Forelimb muscle (tissue), 1 donor: ENCODE results near the gene FRYL. TPM values are rescaled to one million over a fixed set of nuclear protein-coding genes. Genes with fewer than 3 reads are reported as not detected.
"Not testable (repeated sequence)": the region's sequence is repeated elsewhere in the genome, so short reads cannot be mapped to it uniquely, and the experiment has no call there.

Experiments used
- DNase-seq: peaks from one replicate; pipeline ENCODE4 v3.0.0-alpha.2; 2013; ENCODE audit warnings: low read depth
- polyA plus RNA-seq: library from polyadenylated mRNA; unstranded; fragments of 120-200 nt; gene quantifications from one replicate; pipeline ENCODE4 v1.2.1, GENCODE V29; 2013; ENCODE audit not compliant: insufficient read length

FRYL gene
- polyA plus RNA-seq, 1 donor, result 24.8 TPM

- no peak for DNase-seq
Measured at GRCh38 chr4:48661391-48661790, 118.7 kb downstream of the FRYL start.

DNA sequence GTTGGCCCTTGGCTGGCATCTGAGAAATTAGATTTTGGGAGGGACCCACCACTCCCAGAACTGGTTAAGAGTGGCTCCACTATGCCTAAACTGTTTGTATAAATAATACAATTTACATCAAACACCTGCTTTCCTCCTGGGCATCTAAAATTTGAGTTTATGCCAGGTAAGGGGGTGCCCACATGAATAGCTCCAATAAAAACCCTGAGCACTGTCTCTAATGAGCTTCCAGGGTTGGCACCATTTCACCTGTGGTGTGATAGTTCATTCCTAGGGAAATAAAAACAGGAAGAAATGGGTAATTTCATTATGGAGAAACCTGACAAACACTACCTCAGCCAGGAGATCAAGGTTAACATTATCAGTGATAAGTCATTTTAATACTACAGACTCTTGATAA is 119.7 kb downstream of the FRYL start:
- no peak for DNase-seq

DNA sequence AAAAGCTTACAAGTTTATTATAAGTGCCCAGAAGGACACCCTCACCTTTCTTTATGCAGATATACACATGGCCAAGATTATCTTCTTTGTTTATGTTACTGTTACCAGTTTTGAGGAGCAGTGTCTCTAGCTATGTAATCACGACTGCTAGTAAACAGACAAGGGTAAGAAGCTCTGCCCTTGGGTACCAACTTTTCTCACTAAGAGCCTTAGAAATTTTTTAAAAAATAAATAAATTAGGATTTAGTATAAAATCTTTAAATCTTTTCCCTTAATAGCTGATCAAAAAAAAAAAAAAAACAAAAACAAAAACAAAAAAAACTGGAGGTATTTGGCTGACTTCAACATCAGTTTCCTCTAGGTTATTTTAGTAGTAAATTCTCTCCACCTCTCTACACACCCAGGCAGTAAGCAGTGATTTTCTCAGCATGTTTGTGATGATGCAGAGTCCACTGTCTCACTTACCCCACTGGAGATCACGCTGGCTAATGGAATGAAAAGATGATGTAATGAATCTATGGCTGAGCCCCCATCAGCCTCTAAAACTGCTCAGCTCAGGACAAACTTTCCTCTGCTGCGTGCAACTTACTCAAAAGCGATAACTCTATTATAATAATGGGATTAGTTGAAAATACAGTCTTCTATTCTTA is 125.9 kb downstream of the FRYL start:
- no peak for DNase-seq

DNA sequence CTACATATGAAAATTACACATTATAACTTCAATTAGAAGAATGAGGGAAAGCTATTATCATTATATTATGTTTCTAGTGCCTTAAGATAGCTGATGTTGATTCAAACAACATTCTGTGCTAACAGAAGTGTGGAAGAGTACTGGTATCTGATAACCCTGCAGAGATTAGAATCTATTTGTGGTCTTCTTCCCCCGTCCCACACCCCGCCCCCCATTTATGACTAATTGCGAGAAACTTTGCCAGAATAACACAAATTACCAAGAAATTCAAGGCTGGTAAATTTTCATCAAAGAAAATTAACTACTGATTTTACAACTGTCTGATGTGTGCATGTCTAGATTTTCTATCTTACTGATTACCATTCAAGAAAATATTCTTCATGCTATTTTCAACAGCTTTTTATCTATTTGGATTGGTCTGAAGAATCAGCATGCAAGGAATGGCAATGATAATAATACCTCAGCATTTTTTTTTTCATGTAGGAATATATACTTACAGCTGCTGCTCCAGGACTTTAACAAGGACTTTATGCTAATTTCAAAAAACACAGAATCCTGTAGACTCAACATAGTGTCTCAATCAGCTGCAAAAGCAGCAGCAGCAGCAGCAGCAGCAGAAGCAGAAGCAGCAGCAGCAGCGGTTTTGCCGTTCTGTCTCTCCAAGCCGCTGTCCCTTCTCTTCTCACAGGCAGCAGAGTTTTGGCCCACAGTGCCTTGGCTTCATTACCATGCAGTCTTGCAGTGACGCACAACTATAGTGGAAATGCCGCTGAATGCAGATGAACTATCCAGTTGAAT is 126.7 kb downstream of the FRYL start:
- DNase-seq, result peak; percentile 46

GRCh38 chr4:48651914-48652313 is 128.2 kb downstream of the FRYL start:
- DNase-seq, result no peak

GRCh38 chr4:48649505-48649904 is 130.6 kb downstream of the FRYL start:
- no peak for DNase-seq

GRCh38 chr4:48645225-48645794 is 134.8 kb downstream of the FRYL start:
- no peak for DNase-seq

DNA sequence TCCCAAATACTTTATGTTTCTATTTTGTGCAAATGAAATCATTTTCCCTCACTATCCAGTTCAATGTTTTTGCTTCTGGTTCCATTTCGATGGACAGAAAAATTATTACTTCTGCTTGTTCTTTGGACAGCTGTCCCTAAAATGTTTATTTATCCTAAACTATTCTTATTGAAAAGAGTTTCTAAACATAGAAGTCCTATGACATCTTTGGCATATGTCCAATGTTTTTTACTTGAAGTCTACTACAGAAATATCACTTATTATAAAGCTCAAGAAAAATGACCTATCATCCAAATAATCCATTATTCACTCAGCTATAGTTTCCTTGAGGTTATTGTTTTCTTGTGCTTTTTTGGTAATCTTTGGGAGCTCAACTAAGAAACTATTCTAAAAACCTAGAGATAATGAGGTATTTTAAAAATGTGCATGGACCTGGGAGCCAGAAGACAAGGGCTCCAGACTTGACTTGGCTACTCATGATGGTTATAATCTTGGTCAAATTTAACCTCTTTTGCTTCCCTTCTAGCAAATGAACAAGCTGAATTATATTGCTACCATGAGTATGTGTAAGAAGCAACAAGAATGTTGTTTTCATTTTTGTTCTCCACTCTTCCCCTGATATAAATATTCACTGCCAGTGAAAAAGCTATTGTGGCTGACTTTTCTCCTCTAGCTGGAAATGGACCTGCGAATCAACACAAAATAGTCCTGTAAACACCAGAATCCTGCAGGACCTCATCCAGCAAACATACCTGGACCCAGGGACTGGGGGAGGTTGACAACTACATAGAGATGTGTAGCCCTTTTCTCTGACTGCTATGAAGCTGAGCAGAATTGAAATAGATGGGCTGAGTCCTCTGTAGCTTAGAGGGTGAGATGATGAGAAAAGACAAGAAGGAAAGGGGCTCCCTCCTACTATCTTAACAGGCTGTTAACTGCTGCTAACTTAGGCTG is 137.4 kb downstream of the FRYL start:
- DNase-seq, result no peak

DNA sequence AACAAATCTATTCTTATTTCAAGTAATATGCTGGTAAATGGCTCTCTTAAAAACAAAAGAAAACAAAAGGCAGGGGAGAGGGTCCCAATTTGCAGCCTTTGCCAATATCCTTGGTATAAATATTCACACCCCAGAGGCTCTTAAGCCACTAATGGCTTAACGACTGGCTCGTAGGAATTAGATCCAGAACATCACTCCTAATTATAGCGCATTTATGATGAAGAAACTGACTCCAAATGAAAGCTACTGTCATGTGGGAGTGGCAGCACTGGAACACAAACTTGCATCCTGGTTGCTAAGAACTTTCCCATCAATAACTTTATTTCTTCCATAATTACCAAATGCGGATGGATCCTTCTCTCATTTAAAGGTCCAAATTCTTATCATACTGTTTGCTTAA is 138.7 kb downstream of the FRYL start:
- no peak for DNase-seq

- DNase-seq, result no peak
Measured at GRCh38 chr4:48640699-48641098, 139.4 kb downstream of the FRYL start.

DNA sequence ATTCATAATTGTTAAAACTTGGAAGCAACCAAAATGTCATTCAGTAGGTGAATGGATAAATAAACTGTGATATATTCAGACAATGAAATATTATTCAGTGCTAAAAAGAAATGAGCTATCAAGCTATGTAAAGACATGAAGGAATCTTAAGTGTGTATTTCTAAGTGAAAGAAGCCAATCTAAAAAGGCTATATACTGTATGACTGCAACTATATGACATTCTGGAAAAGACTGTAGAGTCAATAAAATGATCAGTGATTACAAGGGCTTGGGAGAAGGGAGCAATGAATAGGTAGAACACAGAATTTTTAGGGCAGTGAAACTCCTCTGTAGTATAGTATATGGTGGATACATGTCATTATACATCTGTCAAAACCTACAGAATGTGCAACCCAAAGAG is 139.9 kb downstream of the FRYL start:
- DNase-seq, result no peak

- no peak for DNase-seq
Measured at GRCh38 chr4:48639807-48640206, 140.3 kb downstream of the FRYL start.

DNA sequence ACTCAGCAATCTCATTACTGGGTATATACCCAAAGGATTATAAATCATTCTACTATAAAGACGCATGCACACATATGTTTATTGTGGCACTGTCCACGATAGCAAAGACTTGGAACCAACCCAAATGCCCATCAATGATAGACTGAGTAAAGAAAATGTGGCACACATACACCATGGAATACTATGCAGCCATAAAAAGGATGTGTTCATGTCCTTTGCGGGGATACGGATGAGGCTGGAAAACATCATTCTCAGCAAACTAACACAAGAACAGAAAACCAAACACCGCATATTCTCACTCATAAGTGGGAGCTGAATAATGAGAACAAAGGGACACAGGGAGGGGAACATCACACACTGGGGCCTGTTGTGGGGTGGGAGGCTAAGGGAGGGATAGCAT is 141.5 kb downstream of the FRYL start:
- DNase-seq, result not testable (repeated sequence)

DNA sequence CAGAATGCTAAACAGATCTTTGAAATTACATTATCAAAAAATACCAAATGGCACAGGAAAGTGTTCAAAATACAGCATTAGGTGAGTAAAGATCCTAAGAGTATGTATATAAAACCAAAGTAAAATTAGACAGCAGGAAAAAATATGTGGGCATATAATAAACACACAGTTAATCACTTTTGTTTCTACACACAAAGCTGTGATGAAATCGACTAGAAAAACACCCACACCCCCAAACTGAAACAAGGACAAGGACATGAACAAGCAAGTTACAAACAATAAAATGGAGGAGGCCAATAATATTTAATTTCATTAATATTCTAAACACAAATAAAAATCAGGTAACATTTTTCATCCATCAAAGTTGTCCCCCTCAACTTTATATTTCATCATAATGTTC is 143.2 kb downstream of the FRYL start:
- no peak for DNase-seq

GRCh38 chr4:48635980-48636379 is 144.1 kb downstream of the FRYL start:
- DNase-seq, result no peak

DNA sequence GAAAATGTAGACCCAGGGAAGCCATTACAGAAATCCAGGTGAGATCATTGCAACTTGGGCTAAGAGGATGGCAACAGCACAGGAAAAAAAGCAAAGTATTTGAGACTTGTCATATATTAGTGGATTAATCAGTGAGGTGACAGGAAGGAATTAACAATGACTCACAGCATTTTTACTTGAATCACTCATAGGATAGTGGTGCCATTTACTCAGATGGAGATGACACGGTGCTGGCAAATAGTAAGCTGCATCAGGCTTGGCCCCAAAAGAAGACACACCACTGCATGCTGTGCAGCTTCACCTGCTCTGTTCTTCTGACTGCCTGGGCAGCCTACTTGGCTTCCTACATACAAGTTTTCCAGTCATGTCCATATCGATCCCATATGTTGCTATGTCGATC is 144.8 kb downstream of the FRYL start:
- no peak for DNase-seq

DNA sequence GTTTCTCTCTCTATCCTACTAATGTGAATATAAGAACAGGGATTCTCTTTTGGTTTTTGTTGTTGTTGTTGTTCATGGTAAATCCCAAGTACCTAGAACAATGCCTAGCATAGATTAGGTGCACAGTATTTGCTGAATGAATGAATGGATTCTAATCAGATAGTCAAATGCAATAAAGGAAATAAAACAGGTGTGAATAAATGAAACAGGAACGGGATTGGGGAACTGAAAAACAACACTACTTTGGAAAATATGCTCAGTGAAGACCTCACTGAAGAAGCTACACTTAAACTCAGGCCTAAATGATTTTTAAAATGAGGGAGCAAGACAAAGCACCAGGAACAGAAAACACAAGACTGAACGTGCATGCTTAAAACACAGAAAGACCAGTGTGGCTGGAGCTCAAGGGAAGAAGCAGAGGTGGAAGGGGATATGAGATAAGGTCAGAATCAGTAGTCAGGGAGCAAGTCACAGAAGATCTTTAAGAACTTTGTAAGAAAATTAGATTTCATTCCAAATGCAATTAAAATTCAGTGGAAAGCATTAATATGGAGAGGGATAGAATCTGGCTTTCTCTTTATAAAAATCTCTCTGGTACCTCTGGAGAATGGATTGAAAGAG is 145.3 kb downstream of the FRYL start:
- no peak for DNase-seq

GRCh38 chr4:48633657-48634056 is 146.4 kb downstream of the FRYL start:
- DNase-seq, result no peak

GRCh38 chr4:48629458-48629857 is 150.6 kb downstream of the FRYL start:
- DNase-seq, result no peak

- DNase-seq, result no peak
Measured at GRCh38 chr4:48623182-48623780, 156.8 kb downstream of the FRYL start.

DNA sequence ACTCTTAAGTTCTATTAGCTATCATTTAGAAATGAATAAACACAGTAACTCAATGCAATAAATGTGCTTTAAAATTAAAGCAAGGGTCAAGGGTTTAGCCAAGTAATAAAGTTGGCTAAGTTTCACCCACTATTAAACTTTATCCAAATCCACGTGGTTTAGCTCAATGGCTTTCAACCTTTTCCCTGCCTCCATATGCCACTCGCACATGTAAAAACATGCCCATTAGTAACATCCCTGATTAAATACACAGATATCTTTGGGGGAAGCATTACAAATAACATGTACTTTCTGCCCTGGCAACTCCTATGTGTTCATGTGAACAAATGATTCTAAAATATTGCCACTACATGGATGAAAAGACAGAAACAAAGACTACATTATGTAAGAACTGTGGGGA is 159.2 kb downstream of the FRYL start:
- DNase-seq, result no peak
